ENCODE measurements around the gene GFRA1. TPM values are rescaled to one million over a fixed set of nuclear protein-coding genes. Genes with fewer than 3 reads are reported as not detected.

The GFRA1 gene
- total RNA-seq, 2 donors from 2014 or later: not detected

DNA sequence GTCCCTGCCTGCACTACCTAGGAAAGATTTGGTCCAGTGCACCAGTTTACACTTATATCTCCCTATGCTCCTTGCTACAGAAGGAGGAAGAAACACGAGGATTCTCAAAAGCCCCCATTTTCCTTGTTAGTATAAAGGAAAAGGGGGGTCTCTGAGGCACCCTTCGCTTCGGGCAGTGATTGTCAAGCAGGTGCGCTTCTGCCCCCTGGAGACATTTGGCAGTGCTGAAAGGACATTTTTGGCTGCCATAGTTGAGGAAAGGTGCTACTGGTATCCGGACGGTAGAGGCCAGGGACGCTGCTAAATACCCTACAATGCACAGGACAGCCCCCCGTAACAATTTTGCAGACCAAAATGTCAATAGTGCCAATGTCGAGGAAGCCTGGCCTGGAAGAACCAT, 193.7 kb downstream of the GFRA1 start:
- ATAC-seq (replicated peaks in 1 of 2) (no peak), DNase-seq (no peak)
- Mint-ChIP-seq H3K9me3 (no peaks in the 10 kb centered on the region), H3K27ac (no peak overlapping the region), H3K36me3 (ENCODE audit: insufficient read depth in 2 of 2) (no peaks in the 10 kb centered on the region), H3K4me3 (no peak overlapping the region), H3K27me3 (ENCODE audit: low read depth) (no peaks in the 10 kb centered on the region), H3K4me1 (ENCODE audit: low read depth) (no peaks in the 10 kb centered on the region)

- no peaks in the 10 kb centered on the region for H3K9me3 Mint-ChIP-seq
- no peak for DNase-seq
- no peaks in the 10 kb centered on the region for H3K36me3 Mint-ChIP-seq (ENCODE audit: insufficient read depth in 2 of 2)
- no peak for ATAC-seq (replicated peaks in 1 of 2)
- H3K27me3 Mint-ChIP-seq (ENCODE audit: low read depth): no peaks in the 10 kb centered on the region
- H3K4me3 Mint-ChIP-seq: no peak overlapping the region
- H3K4me1 Mint-ChIP-seq (ENCODE audit: low read depth): no peaks in the 10 kb centered on the region
- H3K27ac Mint-ChIP-seq: no peak overlapping the region
Observed at GRCh38 chr10:116076621-116077020, 196.4 kb downstream of the GFRA1 start.

GRCh38 chr10:116073510-116073909, 199.5 kb downstream of the GFRA1 start:
- Mint-ChIP-seq H3K9me3 (no peaks in the 10 kb centered on the region), H3K27me3 (ENCODE audit: low read depth) (no peaks in the 10 kb centered on the region), H3K4me1 (ENCODE audit: low read depth) (no peaks in the 10 kb centered on the region), H3K27ac (no peak overlapping the region), H3K4me3 (no peak overlapping the region), H3K36me3 (ENCODE audit: insufficient read depth in 2 of 2) (no peaks in the 10 kb centered on the region)
- no peak for ATAC-seq (replicated peaks in 1 of 2)
- DNase-seq: no peak

DNA sequence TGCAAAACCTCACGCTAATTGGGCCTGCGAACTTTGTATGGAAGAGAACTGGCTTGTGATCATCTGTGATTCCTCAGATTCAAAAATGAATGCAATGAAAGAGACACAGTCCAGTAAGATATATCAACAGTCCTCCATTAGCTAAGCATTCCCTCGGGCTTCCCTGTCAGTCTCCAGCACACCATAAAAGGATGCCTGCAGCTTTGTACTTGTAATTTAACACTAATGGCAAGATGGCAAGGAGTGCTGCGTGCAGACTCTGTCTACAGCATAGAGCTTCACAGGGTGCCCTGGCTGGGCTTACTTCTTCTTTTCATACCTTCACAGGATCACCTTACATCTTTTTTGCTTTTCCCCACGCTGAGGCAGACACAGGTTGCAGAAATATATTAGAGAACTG, 200.0 kb downstream of the GFRA1 start:
- Mint-ChIP-seq H3K9me3 (no peaks in the 10 kb centered on the region), H3K4me3 (no peak overlapping the region), H3K27ac (no peak overlapping the region), H3K36me3 (ENCODE audit: insufficient read depth in 2 of 2) (no peaks in the 10 kb centered on the region), H3K4me1 (ENCODE audit: low read depth) (no peaks in the 10 kb centered on the region), H3K27me3 (ENCODE audit: low read depth) (no peaks in the 10 kb centered on the region)
- no peak for DNase-seq
- ATAC-seq (replicated peaks in 1 of 2): no peak

GRCh38 chr10:116071453-116072148, 201.4 kb downstream of the GFRA1 start:
- no peak for DNase-seq
- H3K27ac Mint-ChIP-seq: no peak overlapping the region
- no peak for ATAC-seq (replicated peaks in 1 of 2)

DNA sequence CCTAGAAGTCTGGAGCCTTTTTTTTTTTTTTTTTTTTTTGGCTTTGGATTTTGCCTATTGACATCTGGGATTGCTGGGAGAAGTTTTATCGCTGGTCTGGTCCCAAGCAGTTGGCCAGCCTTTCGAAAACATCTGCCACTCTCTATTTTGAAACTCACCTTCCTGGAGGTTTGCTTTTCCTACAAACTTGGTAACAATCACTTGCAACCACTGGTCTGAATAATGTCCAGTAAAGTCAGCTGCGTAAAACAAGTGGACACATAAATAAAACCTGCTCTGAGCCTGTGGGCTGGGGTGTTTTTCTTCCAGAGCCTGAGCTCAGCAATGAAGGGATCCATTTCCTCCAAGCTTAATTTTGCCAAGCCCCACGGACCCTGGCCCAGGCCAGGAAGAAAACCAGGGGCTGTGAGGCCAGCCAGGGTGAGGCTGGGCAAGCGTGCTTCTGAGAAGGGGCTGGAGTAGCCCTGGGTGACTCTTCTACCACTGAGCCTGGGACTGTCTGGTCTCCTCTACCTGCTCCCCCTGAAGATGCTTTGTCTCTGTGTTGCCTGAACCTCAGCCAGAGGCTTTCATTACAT, 202.2 kb downstream of the GFRA1 start:
- Mint-ChIP-seq H3K27ac (no peak overlapping the region), H3K27me3 (ENCODE audit: low read depth) (no peaks in the 10 kb centered on the region), H3K9me3 (no peaks in the 10 kb centered on the region), H3K36me3 (ENCODE audit: insufficient read depth in 2 of 2) (no peaks in the 10 kb centered on the region), H3K4me3 (no peak overlapping the region), H3K4me1 (ENCODE audit: low read depth) (no peaks in the 10 kb centered on the region)
- no peak for ATAC-seq (replicated peaks in 1 of 2)
- no peak for DNase-seq

More at GRCh38 chr10:116071453-116072148, 201.4 kb downstream of the GFRA1 start:
- no peaks in the 10 kb centered on the region for H3K9me3 Mint-ChIP-seq
- no peaks in the 10 kb centered on the region for H3K4me1 Mint-ChIP-seq (ENCODE audit: low read depth)
- no peaks in the 10 kb centered on the region for H3K27me3 Mint-ChIP-seq (ENCODE audit: low read depth)
- H3K4me3 Mint-ChIP-seq: no peak overlapping the region
- H3K36me3 Mint-ChIP-seq (ENCODE audit: insufficient read depth in 2 of 2): no peaks in the 10 kb centered on the region

DNA sequence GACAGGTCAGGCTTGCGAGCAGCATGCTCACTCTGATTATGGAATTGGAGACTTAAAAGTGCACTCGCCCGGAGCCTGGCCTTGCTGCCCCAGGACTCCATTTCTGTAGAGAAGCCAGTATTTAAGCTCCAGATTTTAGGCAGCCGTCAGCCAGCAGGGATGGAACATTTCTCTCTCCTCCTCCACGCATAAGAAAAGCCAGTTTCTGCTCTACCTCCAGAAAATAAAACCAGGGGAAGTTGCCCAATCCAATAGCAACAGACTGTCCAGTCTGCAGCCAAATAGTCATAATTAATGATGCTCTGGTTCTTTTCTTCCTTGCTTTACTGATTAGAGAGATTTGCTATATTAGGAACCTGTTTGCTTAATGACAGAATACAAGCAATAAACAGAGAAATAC, 203.2 kb downstream of the GFRA1 start:
- H3K4me3 Mint-ChIP-seq: no peak overlapping the region
- no peaks in the 10 kb centered on the region for H3K4me1 Mint-ChIP-seq (ENCODE audit: low read depth)
- no peaks in the 10 kb centered on the region for H3K9me3 Mint-ChIP-seq
- no peaks in the 10 kb centered on the region for H3K27me3 Mint-ChIP-seq (ENCODE audit: low read depth)
- DNase-seq (no peak), ATAC-seq (replicated peaks in 1 of 2) (no peak)
- H3K27ac Mint-ChIP-seq: no peak overlapping the region
- no peaks in the 10 kb centered on the region for H3K36me3 Mint-ChIP-seq (ENCODE audit: insufficient read depth in 2 of 2)

GRCh38 chr10:116067825-116068224, 205.2 kb downstream of the GFRA1 start:
- Mint-ChIP-seq H3K27me3 (ENCODE audit: low read depth) (no peaks in the 10 kb centered on the region), H3K9me3 (no peaks in the 10 kb centered on the region)

DNA sequence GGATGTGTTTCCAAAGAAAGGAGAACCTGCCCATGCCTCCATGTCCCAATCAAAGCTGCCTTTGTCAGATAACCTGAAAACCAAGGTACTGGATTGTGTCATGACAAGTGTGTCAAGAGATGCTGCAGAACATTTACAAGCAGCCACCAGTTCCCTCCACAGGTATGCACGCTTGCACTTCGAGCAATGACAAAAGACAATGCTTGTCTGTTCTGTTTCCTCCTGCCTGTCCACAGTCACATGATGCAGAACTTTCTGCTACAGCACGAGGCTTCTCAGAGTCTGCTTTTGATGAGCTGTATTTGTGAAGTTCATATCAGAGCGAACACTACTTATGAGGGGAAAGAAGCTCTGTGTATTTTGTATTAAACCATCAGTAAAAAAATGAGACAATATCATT, 209.9 kb downstream of the GFRA1 start:
- DNase-seq (no peak), ATAC-seq (replicated peaks in 1 of 2) (no peak)
- H3K9me3 Mint-ChIP-seq: peaks cover 0 to 2% of the 10 kb centered on the region in 2 donors
- H3K4me1 Mint-ChIP-seq (ENCODE audit: low read depth): no peaks in the 10 kb centered on the region
- H3K27ac Mint-ChIP-seq: no peak overlapping the region
- H3K36me3 Mint-ChIP-seq (ENCODE audit: insufficient read depth in 2 of 2): no peaks in the 10 kb centered on the region
- H3K4me3 Mint-ChIP-seq: no peak overlapping the region
- H3K27me3 Mint-ChIP-seq (ENCODE audit: low read depth): no peaks in the 10 kb centered on the region

More at GRCh38 chr10:116067825-116068224, 205.2 kb downstream of the GFRA1 start:
- DNase-seq: no peak
- Mint-ChIP-seq H3K27ac (no peak overlapping the region), H3K36me3 (ENCODE audit: insufficient read depth in 2 of 2) (no peaks in the 10 kb centered on the region), H3K4me1 (ENCODE audit: low read depth) (no peaks in the 10 kb centered on the region), H3K4me3 (no peak overlapping the region)
- no peak for ATAC-seq (replicated peaks in 1 of 2)

DNA sequence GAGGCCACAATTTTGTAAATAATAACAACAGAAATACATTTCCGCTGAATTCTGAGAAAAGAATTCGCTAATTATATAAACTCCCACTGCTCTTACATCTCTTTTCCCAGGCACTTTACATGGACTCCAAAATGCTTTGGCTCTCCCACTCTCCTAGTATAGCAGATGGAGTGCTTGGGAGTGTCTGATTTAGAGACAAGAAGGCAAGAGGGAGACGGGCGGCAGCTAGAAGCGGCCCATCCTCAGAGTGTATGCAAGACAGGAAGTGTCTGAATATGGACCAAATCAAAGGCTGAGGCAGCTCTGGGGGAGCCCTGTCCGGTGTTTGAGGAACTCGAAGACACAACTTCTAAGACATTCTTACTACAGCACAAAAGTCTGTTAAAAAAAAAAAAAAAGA, 212.1 kb downstream of the GFRA1 start:
- H3K27ac Mint-ChIP-seq: no peak overlapping the region
- DNase-seq: no peak
- H3K27me3 Mint-ChIP-seq (ENCODE audit: low read depth): no peaks in the 10 kb centered on the region
- ATAC-seq (replicated peaks in 1 of 2): no peak
- H3K36me3 Mint-ChIP-seq (ENCODE audit: insufficient read depth in 2 of 2): no peaks in the 10 kb centered on the region
- no peaks in the 10 kb centered on the region for H3K4me1 Mint-ChIP-seq (ENCODE audit: low read depth)
- peaks cover 0 to 2% of the 10 kb centered on the region in 2 donors for H3K9me3 Mint-ChIP-seq
- no peak overlapping the region for H3K4me3 Mint-ChIP-seq

GRCh38 chr10:116059320-116059719, 213.7 kb downstream of the GFRA1 start:
- Mint-ChIP-seq H3K36me3 (ENCODE audit: insufficient read depth in 2 of 2) (no peaks in the 10 kb centered on the region), H3K9me3 (peaks cover 0 to 5% of the 10 kb centered on the region in 2 donors), H3K27me3 (ENCODE audit: low read depth) (no peaks in the 10 kb centered on the region), H3K4me3 (no peak overlapping the region), H3K4me1 (ENCODE audit: low read depth) (no peaks in the 10 kb centered on the region), H3K27ac (no peak overlapping the region)
- DNase-seq: no peak
- no peak for ATAC-seq (replicated peaks in 1 of 2)

- Mint-ChIP-seq H3K36me3 (ENCODE audit: insufficient read depth in 2 of 2) (no peaks in the 10 kb centered on the region), H3K4me3 (no peak overlapping the region)
Observed at GRCh38 chr10:116056445-116057293, 216.3 kb downstream of the GFRA1 start.

GRCh38 chr10:116055917-116056252, 217.1 kb downstream of the GFRA1 start:
- Mint-ChIP-seq H3K27ac (no peak overlapping the region), H3K36me3 (ENCODE audit: insufficient read depth in 2 of 2) (no peaks in the 10 kb centered on the region), H3K4me3 (no peak overlapping the region), H3K4me1 (ENCODE audit: low read depth) (no peaks in the 10 kb centered on the region), H3K27me3 (ENCODE audit: low read depth) (no peaks in the 10 kb centered on the region), H3K9me3 (peaks cover 0 to 5% of the 10 kb centered on the region in 2 donors)
- DNase-seq (no peak), ATAC-seq (replicated peaks in 1 of 2) (no peak)

More at GRCh38 chr10:116056445-116057293, 216.3 kb downstream of the GFRA1 start:
- Mint-ChIP-seq H3K9me3 (peaks cover 0 to 5% of the 10 kb centered on the region in 2 donors), H3K27me3 (ENCODE audit: low read depth) (no peaks in the 10 kb centered on the region), H3K27ac (no peak overlapping the region), H3K4me1 (ENCODE audit: low read depth) (no peaks in the 10 kb centered on the region)
- DNase-seq (no peak), ATAC-seq (replicated peaks in 1 of 2) (no peak)
